NT2/D1 (cell line): ENCODE data around the gene ZNF614.

Experiments used
- SUZ12 ChIP-seq: IDR thresholded peaks from 2 replicates; pipeline ENCODE4 v1.6.1; 2011; ENCODE audit not compliant: insufficient read length, insufficient read depth; ENCODE audit errors: extremely low read depth
- ZNF274 ChIP-seq: IDR thresholded peaks from 2 replicates; pipeline ENCODE4 v1.6.1; 2011; ENCODE audit warnings: mild to moderate bottlenecking, low read depth, low read length

DNA sequence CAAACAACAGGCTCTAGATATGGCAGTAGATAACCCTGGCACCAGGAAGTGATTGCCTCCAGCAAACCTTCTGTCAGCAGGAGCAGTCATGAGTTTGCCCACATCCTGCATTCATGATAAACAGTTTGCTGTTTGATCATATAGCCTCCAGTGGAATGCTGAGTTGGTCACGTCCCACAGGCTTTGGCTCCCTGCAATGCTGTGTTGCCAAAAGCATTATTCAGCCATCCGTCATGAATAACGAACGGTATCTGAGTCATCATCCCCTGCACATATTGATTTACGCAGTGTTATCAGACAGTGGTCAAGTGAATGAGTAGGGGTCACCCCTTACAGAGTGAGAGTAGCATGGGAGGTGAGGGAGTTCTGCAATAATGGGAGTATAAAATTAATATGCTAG, 42.3 kb upstream of the ZNF614 start:
- no peak for TF ChIP-seq ZNF274
- TF ChIP-seq SUZ12 = no peak
